Tibial nerve (tissue), 3 donors: Measurements from ENCODE around the gene ELMO2.

ENCODE experiments used
- CTCF ChIP-seq, 5 experiments: fragments of 200-600 bp in 3 of 5; fragments of 450-650 bp in 2 of 5; sonication (generic) in 3 of 5; IDR thresholded peaks; one replicate each; pipeline ENCODE4 v1.5.1; 2016 to 2019; ENCODE audit warnings: antibody characterized with exemption in 5 of 5, mild to moderate bottlenecking in 3 of 5, moderate library complexity in 2 of 5
- POLR2A ChIP-seq, 2 donors: fragments of 450-650 bp; IDR thresholded peaks; one replicate each; pipeline ENCODE4 v1.6.1; 2017; ENCODE audit warnings: antibody characterized with exemption in 2 of 2, mild to moderate bottlenecking in 2 of 2, moderate library complexity in 2 of 2

- TF ChIP-seq CTCF (IDR thresholded peaks at IDR 0.05) (no peak), POLR2A (IDR thresholded peaks at IDR 0.05) (no peak)
Observed at GRCh38 chr20:46398963-46399362, 7.5 kb downstream of the ELMO2 start.
